NCI-H2227 (cell line): ENCODE results near the gene ATXN7.

Experiments
- DNase-seq: peaks from one replicate; lab custom pipeline; 2025; ENCODE audit not compliant: unreplicated experiment; lab: John Stamatoyannopoulos, UW

ATXN7 gene

GRCh38 chr3:63900459-63900858 is 36.8 kb downstream of the ATXN7 start:
- peak; percentile 48 for DNase-seq

- no peak for DNase-seq
These were observed 42.3 kb downstream of the ATXN7 start for GRCh38 chr3:63905731-63906620.

- peak; percentile 15 for DNase-seq
These were observed 44.5 kb downstream of the ATXN7 start for GRCh38 chr3:63908081-63908736.

- no peak for DNase-seq
These were observed 45.1 kb downstream of the ATXN7 start for GRCh38 chr3:63908776-63909175.

- no peak for DNase-seq
These were observed 45.8 kb downstream of the ATXN7 start for GRCh38 chr3:63909431-63909830.

- no peak for DNase-seq
These were observed 46.3 kb downstream of the ATXN7 start for GRCh38 chr3:63910001-63910400.

- no peak for DNase-seq
These were observed 47.2 kb downstream of the ATXN7 start for GRCh38 chr3:63910891-63911290.

GRCh38 chr3:63911509-63911872 is 47.8 kb downstream of the ATXN7 start:
- no peak for DNase-seq

GRCh38 chr3:63911873-63912767 is 48.5 kb downstream of the ATXN7 start, which contains the start of gene SCAANT1:
Gene SCAANT1, minus strand, starts transcription at chr3:63912383.
- peak; percentile 79 for DNase-seq

- peak; percentile 54 for DNase-seq
These were observed 49.3 kb downstream of the ATXN7 start for GRCh38 chr3:63912768-63913588.

GRCh38 chr3:63914312-63914711 is 50.6 kb downstream of the ATXN7 start:
- DNase-seq: no peak

GRCh38 chr3:63918321-63918720 is 54.7 kb downstream of the ATXN7 start:
- DNase-seq: no peak

- DNase-seq: no peak
These were observed 56.3 kb downstream of the ATXN7 start for GRCh38 chr3:63920001-63920400.

- no peak for DNase-seq
These were observed 58.2 kb downstream of the ATXN7 start for GRCh38 chr3:63921741-63922482.

GRCh38 chr3:63922491-63923199 is 59.0 kb downstream of the ATXN7 start:
- DNase-seq: no peak

- DNase-seq: no peak
These were observed 62.6 kb downstream of the ATXN7 start for GRCh38 chr3:63926309-63926708.

GRCh38 chr3:63927422-63928280 is 64.0 kb downstream of the ATXN7 start:
- no peak for DNase-seq

GRCh38 chr3:63931290-63931689 is 67.6 kb downstream of the ATXN7 start:
- DNase-seq: no peak
